Measurements from ENCODE around the gene RSRC1.
"Not testable (repeated sequence)": the region's sequence is repeated elsewhere in the genome, so short reads cannot be mapped to it uniquely, and the experiment has no call there.

The RSRC1 gene

GRCh38 chr3:158244274-158244673 is 134.4 kb downstream of the RSRC1 start:
- no peak for DNase-seq

- no peak for DNase-seq
Measured at GRCh38 chr3:158247288-158247687, 137.4 kb downstream of the RSRC1 start.

- no peak for DNase-seq
Measured at GRCh38 chr3:158248261-158248660, 138.4 kb downstream of the RSRC1 start.

- no peak for DNase-seq
Measured at GRCh38 chr3:158249183-158249582, 139.3 kb downstream of the RSRC1 start.

- DNase-seq, result no peak
Measured at GRCh38 chr3:158258619-158259018, 148.7 kb downstream of the RSRC1 start.

- no peak for DNase-seq
Measured at GRCh38 chr3:158260392-158260791, 150.5 kb downstream of the RSRC1 start.

GRCh38 chr3:158261371-158261991 is 151.6 kb downstream of the RSRC1 start:
- DNase-seq, result no peak

GRCh38 chr3:158264894-158265293 is 155.0 kb downstream of the RSRC1 start:
- no peak for DNase-seq

GRCh38 chr3:158267015-158267414 is 157.1 kb downstream of the RSRC1 start:
- DNase-seq, result no peak

GRCh38 chr3:158269942-158270341 is 160.1 kb downstream of the RSRC1 start:
- no peak for DNase-seq

GRCh38 chr3:158272081-158272480 is 162.2 kb downstream of the RSRC1 start:
- no peak for DNase-seq

- DNase-seq, result no peak
Measured at GRCh38 chr3:158273656-158274055, 163.8 kb downstream of the RSRC1 start.

GRCh38 chr3:158278187-158278586 is 168.3 kb downstream of the RSRC1 start:
- DNase-seq, result no peak

- DNase-seq, result no peak
Measured at GRCh38 chr3:158279609-158280008, 169.7 kb downstream of the RSRC1 start.

- DNase-seq, result no peak
Measured at GRCh38 chr3:158295771-158296170, 185.9 kb downstream of the RSRC1 start.

GRCh38 chr3:158297940-158298339 is 188.1 kb downstream of the RSRC1 start:
- DNase-seq, result no peak

GRCh38 chr3:158308236-158308928 is 198.5 kb downstream of the RSRC1 start:
- DNase-seq, result no peak

- DNase-seq, result no peak
Measured at GRCh38 chr3:158312560-158313141, 202.8 kb downstream of the RSRC1 start.

GRCh38 chr3:158313338-158313927 is 203.5 kb downstream of the RSRC1 start:
- DNase-seq, result no peak

- no peak for DNase-seq
Measured at GRCh38 chr3:158314426-158315357, 204.8 kb downstream of the RSRC1 start.

GRCh38 chr3:158329696-158330441 is 220.0 kb downstream of the RSRC1 start:
- not testable (repeated sequence) for DNase-seq

GRCh38 chr3:158330870-158331269 is 221.0 kb downstream of the RSRC1 start:
- no peak for DNase-seq

All from stimulated activated CD4-positive, alpha-beta T cell treated with anti-CD3 and anti-CD28 coated beads, Interleukin-4, amount 100 ng/mL, for 4 hours (primary cell).